ENCODE measurements around the gene SOS1.

Gene SOS1

GRCh38 chr2:39022642-39023235 lies 98.1 kb downstream of the SOS1 start:
- Histone ChIP-seq H3K27ac (peak overlapping the region; percentile 20 to 42), H3K36me3 (peaks cover 0 to 7% (median 0%) of the 10 kb centered on the region in 3 donors), H3K4me3 (no peak overlapping the region), H3K9me3 (no peaks in the 10 kb centered on the region), H3K4me1 (peaks cover 0 to 59% (median 12%) of the 10 kb centered on the region in 4 donors), H3K27me3 (no peaks in the 10 kb centered on the region)
- DNase-seq = no peak
- intact Hi-C loops (cut with DNase I; ENCODE audit: low total_unique reads) = no loop called here
- no peak for TF ChIP-seq CTCF (IDR thresholded peaks at IDR 0.05)

GRCh38 chr2:39020383-39020782 lies 100.5 kb downstream of the SOS1 start:
- no peak for TF ChIP-seq CTCF (IDR thresholded peaks at IDR 0.05)
- H3K36me3 ChIP-seq = peaks cover 0 to 7% (median 0%) of the 10 kb centered on the region in 3 donors
- peaks cover 0 to 82% (median 23%) of the 10 kb centered on the region in 4 donors for H3K4me1 ChIP-seq
- no peaks in the 10 kb centered on the region for H3K27me3 ChIP-seq
- intact Hi-C loops (cut with DNase I; ENCODE audit: low total_unique reads) = no loop called here
- H3K4me3 ChIP-seq = no peak overlapping the region
- peak overlapping the region; percentile 10 to 42 for H3K27ac ChIP-seq
- no peaks in the 10 kb centered on the region for H3K9me3 ChIP-seq
- DNase-seq = no peak

- no peak for DNase-seq
- Histone ChIP-seq H3K4me1 (peaks cover 0 to 75% (median 23%) of the 10 kb centered on the region in 4 donors), H3K27ac (no peak overlapping the region), H3K36me3 (peaks cover under 1 to 9% (median 2%) of the 10 kb centered on the region in 3 donors), H3K27me3 (no peaks in the 10 kb centered on the region), H3K4me3 (no peak overlapping the region), H3K9me3 (no peaks in the 10 kb centered on the region)
- TF ChIP-seq CTCF (IDR thresholded peaks at IDR 0.05) = no peak
- intact Hi-C loops (cut with DNase I; ENCODE audit: low total_unique reads) = no loop called here
These were observed 102.2 kb downstream of the SOS1 start for GRCh38 chr2:39018638-39019037.

- Histone ChIP-seq H3K36me3 (peaks cover 13 to 16% (median 15%) of the 10 kb centered on the region in 3 donors), H3K9me3 (no peaks in the 10 kb centered on the region), H3K27ac (peak overlapping the region; percentile 32 to 45), H3K4me3 (no peak overlapping the region), H3K4me1 (peaks cover 0 to 62% (median 20%) of the 10 kb centered on the region in 4 donors), H3K27me3 (no peaks in the 10 kb centered on the region)
- intact Hi-C loops (cut with DNase I; ENCODE audit: low total_unique reads) = no loop called here
- TF ChIP-seq CTCF (IDR thresholded peaks at IDR 0.05) = no peak
- no peak for DNase-seq
These were observed 103.5 kb downstream of the SOS1 start for GRCh38 chr2:39017334-39017733.

- Histone ChIP-seq H3K4me1 (peaks cover 0 to 51% (median 12%) of the 10 kb centered on the region in 4 donors), H3K36me3 (peaks cover 20 to 32% (median 23%) of the 10 kb centered on the region in 3 donors), H3K9me3 (no peaks in the 10 kb centered on the region), H3K27ac (no peak overlapping the region), H3K4me3 (no peak overlapping the region), H3K27me3 (no peaks in the 10 kb centered on the region)
- TF ChIP-seq CTCF (IDR thresholded peaks at IDR 0.05) = no peak
- intact Hi-C loops (cut with DNase I; ENCODE audit: low total_unique reads) = no loop called here
- no peak for DNase-seq
These were observed 105.4 kb downstream of the SOS1 start for GRCh38 chr2:39015424-39015823.
